NOMO-1 treated with dmso at 0.1 percent for 144 hours (cell line): ENCODE measurements around the gene THG1L.

Source experiments
- DNase-seq: peaks from one replicate; lab custom pipeline; 2025; ENCODE audit not compliant: unreplicated experiment; lab: John Stamatoyannopoulos, UW

The THG1L gene

DNA sequence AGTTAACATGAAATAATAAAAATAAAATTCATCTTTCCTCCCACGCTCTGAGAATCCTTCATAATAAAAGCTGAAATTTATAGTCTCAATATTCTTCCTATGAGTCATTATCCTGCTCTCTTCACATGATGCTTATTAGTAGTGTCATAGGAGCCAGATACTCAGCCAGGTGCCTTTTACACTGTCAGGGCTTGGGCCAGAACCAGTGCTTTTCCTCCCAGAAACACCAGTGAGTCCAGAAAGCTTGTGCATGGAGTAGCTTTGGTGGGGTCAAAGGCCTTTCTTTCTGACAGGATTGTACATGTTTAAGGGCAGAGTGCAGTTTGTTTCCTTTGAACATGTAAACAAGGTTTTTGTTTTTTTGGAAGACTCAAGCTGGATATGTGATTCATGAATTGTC, 19.1 kb downstream of the THG1L start:
- no peak for DNase-seq

DNA sequence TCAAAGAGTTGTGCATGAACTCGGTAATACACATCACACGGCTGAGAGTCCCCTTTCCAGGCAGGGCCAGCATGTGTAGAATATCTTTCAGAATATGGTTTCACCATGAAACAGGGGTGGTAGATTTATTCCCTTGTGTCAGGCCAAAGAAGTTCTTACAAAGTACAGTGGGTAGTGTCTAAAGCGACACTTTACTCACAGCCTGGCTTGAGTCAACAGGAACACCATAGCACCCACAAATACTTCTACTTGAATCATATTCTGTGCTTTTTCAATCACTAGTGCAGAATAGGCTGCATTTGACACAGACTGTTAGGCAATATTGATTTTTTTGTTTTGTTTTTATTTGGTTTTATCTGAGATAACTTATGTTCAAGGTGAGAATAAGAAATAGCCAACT, 24.9 kb downstream of the THG1L start:
- no peak for DNase-seq

DNA sequence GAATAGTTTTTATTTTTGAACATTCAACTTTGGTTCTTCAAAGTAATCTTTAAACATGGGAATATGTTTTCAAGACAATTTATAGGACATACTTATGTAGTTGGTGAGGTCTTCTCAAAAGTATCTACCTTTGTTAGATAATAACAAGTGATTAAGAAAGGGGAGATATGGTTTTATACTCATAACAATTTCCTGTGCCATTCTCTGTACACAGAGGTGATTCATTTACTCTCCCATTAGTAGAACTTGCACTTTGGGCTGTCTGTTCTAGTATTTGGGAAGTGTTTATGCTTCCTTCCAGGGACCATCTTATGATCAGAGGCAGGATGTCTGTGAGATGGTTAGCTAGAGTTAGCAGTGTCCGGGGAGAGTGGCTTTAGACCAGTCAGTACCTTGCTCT, 27.5 kb downstream of the THG1L start:
- no peak for DNase-seq

DNA sequence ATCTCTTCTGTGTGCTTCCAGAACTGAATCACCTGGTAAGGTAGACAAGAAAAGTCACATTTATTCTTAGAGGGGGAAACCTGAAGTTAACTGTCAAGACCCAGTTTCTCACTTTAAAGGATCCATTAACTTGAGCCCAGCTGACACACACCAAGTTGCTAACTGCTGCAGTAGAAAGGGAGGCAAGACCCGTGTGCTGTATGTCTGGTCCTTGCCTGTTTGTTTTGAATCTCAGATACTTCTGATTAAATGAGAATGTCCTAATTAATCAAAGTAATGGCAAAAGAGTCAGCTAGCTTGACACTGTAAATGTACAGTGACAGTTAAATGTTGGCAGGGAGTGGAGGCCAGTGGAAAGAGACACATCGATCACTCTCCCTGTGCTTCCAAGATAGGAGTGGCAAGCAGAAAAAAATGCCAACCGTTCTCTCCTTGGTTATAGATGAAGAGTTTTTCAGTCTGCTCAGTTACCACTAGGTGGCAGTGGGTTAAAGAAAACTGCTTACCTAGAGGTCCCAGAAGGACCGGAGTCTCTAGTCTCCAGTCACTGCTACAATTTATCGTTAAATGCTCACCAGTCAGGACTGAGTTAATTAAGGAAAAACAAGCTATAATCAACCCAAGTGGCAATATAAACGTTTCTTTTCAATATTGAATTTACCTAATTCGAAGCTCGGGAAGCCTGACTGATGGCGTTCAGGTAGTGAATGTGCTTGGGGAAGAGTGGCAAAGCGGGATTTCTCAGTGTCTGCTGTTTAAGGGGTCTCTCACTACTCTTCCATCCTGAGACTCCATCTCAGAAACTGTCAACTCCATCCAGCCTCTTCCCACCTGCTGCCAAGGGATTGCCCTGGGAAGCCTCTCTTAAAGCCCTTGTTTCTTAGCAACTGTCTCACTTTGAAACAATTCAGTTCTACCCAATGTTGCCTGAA, 30.7 kb downstream of the THG1L start:
- peak; percentile 35 for DNase-seq

DNA sequence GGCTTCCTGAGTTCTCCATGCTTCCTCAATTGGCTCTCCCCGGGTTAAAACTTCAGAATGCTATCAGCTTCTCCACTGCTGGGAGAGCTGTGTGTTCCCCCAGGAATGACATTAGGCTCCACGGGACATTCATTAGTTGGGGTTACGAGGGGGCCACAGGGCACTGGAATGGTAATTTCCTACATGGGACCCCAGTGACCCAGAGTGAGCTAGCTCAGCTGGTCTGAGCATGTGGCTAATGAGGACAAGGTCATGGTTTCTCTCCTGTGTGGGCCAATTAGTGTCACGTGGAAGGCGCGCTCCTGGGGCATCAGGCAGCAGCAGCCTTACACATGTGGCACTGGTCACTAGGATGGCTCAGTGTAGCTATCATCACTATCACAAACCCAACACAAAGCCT, 33.3 kb downstream of the THG1L start:
- DNase-seq = no peak

DNA sequence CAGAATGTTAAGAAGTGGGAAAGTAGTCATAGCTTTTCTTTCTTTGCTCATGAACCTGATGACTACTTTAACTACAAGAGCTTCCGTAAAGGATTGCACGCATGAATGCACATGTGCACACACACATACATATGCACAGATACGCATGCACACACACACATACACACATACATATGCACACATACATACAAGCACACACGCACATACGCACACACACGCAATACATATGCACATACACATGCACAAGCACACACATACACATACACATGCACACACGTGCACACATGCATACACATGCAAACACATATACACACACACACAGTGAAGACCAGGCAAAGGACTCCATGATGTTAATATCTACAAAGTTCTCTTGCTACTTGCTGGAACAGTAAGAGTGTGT, 35.2 kb downstream of the THG1L start:
- no peak for DNase-seq

DNA sequence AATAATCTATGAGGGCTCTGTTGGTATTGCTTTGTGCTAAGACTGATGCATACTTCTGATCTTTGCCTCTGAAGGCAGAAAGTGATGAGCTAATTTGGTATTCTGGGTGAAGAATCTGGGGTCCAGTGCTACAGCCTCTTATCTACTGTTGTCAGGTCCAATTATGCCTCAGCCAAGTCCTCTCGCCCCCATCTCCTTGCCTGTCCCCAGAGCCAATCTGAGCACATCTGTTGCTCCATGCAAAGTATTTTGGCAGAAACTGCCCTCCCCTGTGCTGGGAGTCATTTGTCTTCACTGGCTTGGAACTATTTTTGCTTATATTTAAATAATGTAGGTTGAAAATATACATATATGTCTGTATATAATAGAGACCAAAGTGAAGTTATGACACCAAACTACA, 35.7 kb downstream of the THG1L start:
- DNase-seq = no peak

DNA sequence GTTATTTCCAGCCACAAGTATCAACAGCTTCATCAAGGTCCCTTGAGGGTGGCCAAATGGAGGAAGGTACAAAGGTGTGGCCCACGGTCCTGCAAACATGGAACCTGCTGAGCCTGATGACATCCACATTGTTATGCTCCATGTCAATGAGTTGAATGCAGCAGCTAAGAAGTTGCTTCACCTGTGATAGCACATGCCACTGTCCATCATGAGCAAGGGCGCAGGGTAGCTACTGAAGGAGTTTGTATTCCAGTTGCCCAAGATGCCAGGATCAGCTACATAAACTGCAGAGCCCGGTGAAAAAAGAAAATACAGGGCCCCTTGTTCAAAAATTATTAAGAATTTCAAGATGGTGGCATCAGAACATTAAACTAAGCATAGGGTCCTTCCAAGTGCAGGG, 36.5 kb downstream of the THG1L start:
- DNase-seq = no peak

DNA sequence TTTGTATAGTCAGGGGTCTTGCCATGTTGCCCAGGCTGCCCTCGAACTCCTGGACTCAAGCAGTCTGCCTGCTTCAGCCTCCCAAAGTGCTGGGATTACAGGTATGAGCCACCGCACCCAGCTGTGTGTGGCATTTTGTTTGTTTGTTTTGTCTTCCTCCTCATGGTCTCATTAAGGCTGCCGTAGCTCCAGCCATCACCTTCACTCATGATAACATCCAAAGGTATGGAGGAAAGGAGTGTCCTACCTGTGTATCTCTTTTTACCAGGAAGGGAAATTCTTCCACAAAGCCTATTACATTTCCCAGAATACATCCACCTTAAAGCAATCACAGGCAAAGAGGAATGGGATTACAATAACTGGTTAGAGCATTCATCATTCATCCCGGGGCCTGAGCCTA, 39.4 kb downstream of the THG1L start:
- no peak for DNase-seq

DNA sequence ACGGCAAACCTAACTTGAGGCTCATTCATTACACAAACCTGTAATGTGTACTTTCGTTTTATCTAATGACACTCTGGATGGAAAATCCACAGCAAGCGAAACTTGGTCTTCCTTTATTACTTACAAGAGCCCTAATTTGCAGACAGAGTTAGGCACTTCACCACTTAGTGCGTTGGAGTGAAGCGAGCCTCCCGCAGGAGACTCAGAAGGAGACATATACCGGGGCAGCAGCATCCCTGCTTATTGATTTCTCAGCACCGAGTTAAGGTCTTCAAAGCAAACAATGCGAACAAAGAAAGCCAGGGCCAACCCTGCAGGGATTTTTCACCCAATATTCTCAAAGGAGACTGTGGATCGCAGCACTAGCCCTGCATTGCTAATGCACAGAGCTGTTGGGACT, 40.9 kb downstream of the THG1L start:
- no peak for DNase-seq

DNA sequence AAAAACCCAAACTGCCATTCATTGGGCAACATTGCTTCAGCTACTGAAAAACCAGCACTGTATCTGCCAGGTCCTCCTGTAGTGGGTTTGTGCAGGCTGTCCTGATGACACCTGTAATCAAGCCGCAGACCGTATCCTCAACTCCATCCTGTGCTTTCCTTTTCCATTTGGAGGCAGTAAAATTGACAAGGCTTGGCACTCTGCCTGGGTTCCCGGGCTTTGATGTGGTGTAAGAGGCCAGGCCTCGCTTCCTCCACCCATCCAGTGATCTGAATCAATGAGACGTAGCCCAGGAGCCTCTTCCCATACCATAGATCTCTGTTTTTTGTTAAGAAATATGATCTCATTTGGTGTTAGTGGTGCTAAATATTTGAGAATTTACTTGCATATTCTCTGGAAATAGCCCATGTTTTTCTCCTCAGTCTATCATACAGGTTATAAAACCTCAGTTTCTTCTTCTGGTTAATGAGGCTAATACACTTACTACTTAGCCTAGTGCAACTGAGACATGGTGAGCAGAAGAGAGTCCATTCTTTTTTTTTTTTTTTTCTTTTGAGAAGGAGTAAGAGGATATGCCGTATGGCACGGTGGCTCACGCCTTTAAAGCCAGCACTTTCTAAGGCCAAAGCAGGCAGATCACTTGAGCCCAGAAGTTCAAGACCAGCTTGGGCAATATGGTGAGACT, 47.0 kb downstream of the THG1L start:
- no peak for DNase-seq

DNA sequence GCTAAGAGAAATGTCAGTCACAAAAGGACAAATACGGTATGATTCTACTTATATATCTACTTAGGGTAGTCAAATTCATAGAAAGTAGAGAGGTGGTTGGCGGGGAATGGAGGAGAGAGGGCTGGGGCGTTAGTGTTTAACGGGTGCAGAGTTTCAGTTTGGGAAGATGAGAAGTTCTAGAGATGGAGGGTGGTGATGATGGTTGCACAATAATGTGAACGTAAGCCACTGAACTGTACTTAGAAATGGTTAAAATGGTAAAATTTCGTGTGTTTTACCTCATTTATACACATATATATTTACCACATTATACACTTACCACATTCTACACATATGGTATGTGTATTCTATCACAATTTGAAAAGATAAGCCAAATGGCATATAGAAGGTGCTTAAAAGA, 48.0 kb downstream of the THG1L start:
- no peak for DNase-seq

DNA sequence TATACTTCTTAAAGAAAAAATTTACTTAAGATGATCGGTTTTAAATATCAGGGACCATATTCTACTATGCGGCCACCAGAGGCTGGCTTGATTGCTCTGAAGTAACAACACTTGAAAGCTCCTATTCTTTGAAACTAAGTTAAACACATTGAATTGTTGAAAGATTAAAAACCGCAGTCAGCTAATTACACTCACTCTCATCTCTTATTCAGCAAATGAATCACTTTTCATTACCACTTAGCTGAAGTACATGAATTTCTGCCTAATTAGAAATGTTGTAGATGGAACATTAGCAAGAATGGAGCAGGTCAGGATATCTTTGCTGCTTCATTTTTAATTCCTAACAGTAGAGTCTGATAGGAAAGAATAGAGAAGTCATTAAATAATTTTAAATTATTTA, 54.6 kb downstream of the THG1L start:
- no peak for DNase-seq
